Dermis microvascular lymphatic vessel endothelial cell (primary cell): ENCODE results near the gene KLHL2. TPM values are rescaled to one million over a fixed set of nuclear protein-coding genes. Genes with fewer than 3 reads are reported as not detected.
"Not testable (repeated sequence)": the region's sequence is repeated elsewhere in the genome, so short reads cannot be mapped to it uniquely, and the experiment has no call there.

Experiments used
- DNase-seq, 2 donors: peaks; one replicate each; pipeline versions ENCODE4 v3.0.0 to v3.0.0-alpha.2; 2010; ENCODE audit warnings: low read depth in 2 of 2
- total RNA-seq: library from RNA; depleted of rRNA; stranded (reverse); fragments of >200 nt; gene quantifications from 2 replicates; pipeline ENCODE4 v1.2.1, GENCODE V29; 2014

The KLHL2 gene
- total RNA-seq, 1 donor from 2014 or later = 26.3 TPM

- DNase-seq = peak; percentile 98 to 99
Observed at GRCh38 chr4:165327211-165328100, 120.1 kb downstream of the KLHL2 start, which contains the start of gene MSMO1. TSS of gene MSMO1 (plus strand) at chr4:165327669. CDS start at chr4:165333371, 5,702 bp downstream.

- no peak for DNase-seq
Observed at GRCh38 chr4:165328101-165328425, 120.7 kb downstream of the KLHL2 start.

- DNase-seq = no peak
Observed at GRCh38 chr4:165328708-165329107, 121.3 kb downstream of the KLHL2 start.

GRCh38 chr4:165330071-165330470 lies 122.7 kb downstream of the KLHL2 start:
- DNase-seq = no peak

GRCh38 chr4:165330666-165331065 lies 123.3 kb downstream of the KLHL2 start:
- no peak for DNase-seq

- no peak for DNase-seq
Observed at GRCh38 chr4:165331359-165331758, 124.0 kb downstream of the KLHL2 start.

- DNase-seq = no peak
Observed at GRCh38 chr4:165331823-165332222, 124.5 kb downstream of the KLHL2 start.

GRCh38 chr4:165332502-165332901 lies 125.1 kb downstream of the KLHL2 start:
- DNase-seq = no peak

- no peak for DNase-seq
Observed at GRCh38 chr4:165335163-165335703, 127.9 kb downstream of the KLHL2 start.

GRCh38 chr4:165336743-165337142 lies 129.4 kb downstream of the KLHL2 start:
- no peak for DNase-seq

GRCh38 chr4:165342340-165342739 lies 135.0 kb downstream of the KLHL2 start:
- not testable (repeated sequence) for DNase-seq

- DNase-seq = peak; percentile 20 to 33
Observed at GRCh38 chr4:165343353-165344191, 136.2 kb downstream of the KLHL2 start.

GRCh38 chr4:165345666-165346417 lies 138.5 kb downstream of the KLHL2 start:
- no peak for DNase-seq

GRCh38 chr4:165347647-165348569 lies 140.5 kb downstream of the KLHL2 start:
- DNase-seq = no peak

- DNase-seq = no peak
Observed at GRCh38 chr4:165351359-165352130, 144.2 kb downstream of the KLHL2 start.

- peak; percentile 24 to 46 for DNase-seq
Observed at GRCh38 chr4:165355900-165356300, 148.5 kb downstream of the KLHL2 start.

- no peak for DNase-seq
Observed at GRCh38 chr4:165359506-165359905, 152.1 kb downstream of the KLHL2 start.

- DNase-seq = no peak
Observed at GRCh38 chr4:165360041-165360695, 152.8 kb downstream of the KLHL2 start.
